OCI-LY7 (cell line): ENCODE measurements around the gene CNOT6L. TPM values are rescaled to one million over a fixed set of nuclear protein-coding genes. Genes with fewer than 3 reads are reported as not detected.

Experiments
- BruUV-seq: library from RNA; stranded (reverse); fragments of 400-500 nt; replicated peaks from 2 replicates; lab custom pipeline; 2021; lab: Mats Ljungman, UMichigan
- CTCF ChIA-PET: fragments of 300-600 bp; sonication (Branson Sonifier 250); formaldehyde crosslinking; loops from one replicate; lab custom pipeline; 2022; ENCODE audit warnings: antibody characterized with exemption; ENCODE audit not compliant: unreplicated experiment; lab: Charles Lee
- POLR2A ChIA-PET: fragments of 300-600 bp; sonication (Branson Sonifier 250); formaldehyde crosslinking; loops from one replicate; lab custom pipeline; 2022; ENCODE audit warnings: antibody characterized with exemption; lab: Charles Lee
- DNase-seq: peaks from one replicate; pipeline ENCODE4 v3.0.0-alpha.2; 2015; ENCODE audit warnings: low spot score
- H2AFZ ChIP-seq: fragments of 200-600 bp; sonication (generic), shearing (Covaris generic); 2 replicates; pipeline ENCODE4 v1.6.1; 2014; ENCODE audit warnings: mild to moderate bottlenecking, antibody characterized with exemption, low read length, moderate library complexity
- H3K27ac ChIP-seq: fragments of 200-600 bp; sonication (generic); 2 replicates; pipeline ENCODE4 v1.5.1; 2014; ENCODE audit warnings: mixed run types, low read depth, mild to moderate bottlenecking, moderate library complexity, low read length, inconsistent platforms; ENCODE audit not compliant: poor library complexity, severe bottlenecking
- H3K36me3 ChIP-seq: fragments of 200-600 bp; sonication (generic); 2 replicates; pipeline ENCODE4 v1.6.1; 2014; ENCODE audit warnings: mild to moderate bottlenecking, antibody characterized with exemption, low read length, moderate library complexity, mixed read lengths; ENCODE audit not compliant: insufficient read depth
- H3K4me1 ChIP-seq: fragments of 200-600 bp; sonication (generic); 2 replicates; pipeline ENCODE4 v1.5.1; 2014; ENCODE audit warnings: mild to moderate bottlenecking, low read length; ENCODE audit not compliant: insufficient read depth, poor library complexity, severe bottlenecking
- H3K4me2 ChIP-seq: fragments of 200-600 bp; sonication (generic); 2 replicates; pipeline ENCODE4 v1.6.1; 2014; ENCODE audit warnings: mild to moderate bottlenecking, low read length
- H3K4me3 ChIP-seq: fragments of 200-600 bp; sonication (generic); 2 replicates; pipeline ENCODE4 v1.5.1; 2014; ENCODE audit warnings: mild to moderate bottlenecking, low read depth, low read length; ENCODE audit not compliant: poor library complexity, severe bottlenecking
- H3K79me2 ChIP-seq: fragments of 200-600 bp; sonication (generic); 2 replicates; pipeline ENCODE4 v1.6.1; 2016; ENCODE audit warnings: low read depth, mild to moderate bottlenecking, low read length, moderate library complexity, mixed read lengths; ENCODE audit not compliant: insufficient read depth
- H3K9me2 ChIP-seq: fragments of 200-600 bp; sonication (generic); 2 replicates; pipeline ENCODE4 v1.6.1; 2016; ENCODE audit warnings: mild to moderate bottlenecking, low read length, mixed read lengths; ENCODE audit not compliant: insufficient read depth
- H3K9me3 ChIP-seq: fragments of 200-600 bp; sonication (generic); 2 replicates; pipeline ENCODE4 v1.6.1; 2014; ENCODE audit warnings: mild to moderate bottlenecking, mixed run types, low read length, mixed read lengths
- H4K20me1 ChIP-seq: fragments of 200-600 bp; sonication (generic); 2 replicates; pipeline ENCODE4 v1.6.1; 2014; ENCODE audit warnings: mild to moderate bottlenecking, antibody characterized with exemption, low read length, moderate library complexity, mixed read lengths; ENCODE audit not compliant: insufficient read depth
- CTCF ChIP-seq: fragments of 200-600 bp; sonication (generic); conservative IDR thresholded peaks from 2 replicates; pipeline ENCODE4 v1.5.1; 2014; ENCODE audit warnings: mild to moderate bottlenecking, antibody characterized with exemption, low read length, moderate library complexity, mixed read lengths
- EZH2phosphoT487 ChIP-seq: fragments of 200-600 bp; sonication (generic); IDR thresholded peaks from 2 replicates; pipeline ENCODE4 v1.6.1; 2018; ENCODE audit warnings: low read depth, borderline replicate concordance, mild to moderate bottlenecking, mixed run types, antibody characterized with exemption, low read length, moderate library complexity, mixed read lengths
- intact Hi-C: fragments of 100-400 bp; cut with micrococcal nuclease; formaldehyde crosslinking; loops from one replicate; pipeline ENCODE4 v1.10.0; 2022; ENCODE audit not compliant: unreplicated experiment
- total RNA-seq, 2 experiments: library from RNA; depleted of rRNA in 1 of 2; stranded (reverse); fragments of >200 nt in 1 of 2; shearing (Covaris generic) in 1 of 2; gene quantifications; 2 replicates each; pipeline ENCODE4 v1.2.3, GENCODE V29; 2014 to 2022

Gene CNOT6L
- total RNA-seq, 2 experiments from 2014 or later = 21.4 to 112 TPM

DNA sequence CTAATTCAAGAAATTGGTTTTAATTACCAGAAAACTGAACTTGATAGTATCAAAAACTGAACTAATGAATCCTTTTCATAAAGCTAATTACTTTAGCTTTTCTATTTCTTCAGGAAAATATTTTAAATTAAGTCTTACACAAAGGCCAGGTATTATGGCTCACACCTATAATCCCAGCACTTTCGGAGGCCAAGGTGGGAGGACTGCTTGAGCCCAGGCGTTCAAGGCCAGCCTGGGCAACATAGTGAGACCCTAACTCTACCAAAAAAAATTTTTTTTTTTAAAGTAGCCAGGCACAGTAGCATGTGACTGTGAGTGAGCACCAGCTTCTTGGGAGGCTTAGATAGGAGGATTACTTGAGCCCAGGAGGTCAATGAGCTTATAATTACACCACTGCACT lies 19.1 kb downstream of the CNOT6L start:
- Histone ChIP-seq H3K4me2 (no peak overlapping the region), H3K27ac (no peak overlapping the region), H3K4me1 (peaks cover 25% of the 10 kb centered on the region), H3K4me3 (no peak overlapping the region), H3K9me2 (no peaks in the 10 kb centered on the region), H4K20me1 (peaks cover 27% of the 10 kb centered on the region), H3K9me3 (peaks cover 23% of the 10 kb centered on the region; the same call in 1 of the 2 replicates), H3K36me3 (peaks cover 59% of the 10 kb centered on the region), H2AFZ (no peak overlapping the region), H3K79me2 (peaks cover 100% of the 10 kb centered on the region)
- ChIA-PET CTCF (no interaction called here), POLR2A (interaction anchor here (1.0 to 3.7 kb wide), 8 partner anchors 9 to 94 kb away, joined by 4 to 30 read pairs (median 5); no protein-coding TSS in a partner anchor)
- intact Hi-C loops = no loop called here
- no peak for DNase-seq
- no peak for TF ChIP-seq EZH2phosphoT487
- TF ChIP-seq CTCF = no peak
- BruUV-seq = no TSS peak

DNA sequence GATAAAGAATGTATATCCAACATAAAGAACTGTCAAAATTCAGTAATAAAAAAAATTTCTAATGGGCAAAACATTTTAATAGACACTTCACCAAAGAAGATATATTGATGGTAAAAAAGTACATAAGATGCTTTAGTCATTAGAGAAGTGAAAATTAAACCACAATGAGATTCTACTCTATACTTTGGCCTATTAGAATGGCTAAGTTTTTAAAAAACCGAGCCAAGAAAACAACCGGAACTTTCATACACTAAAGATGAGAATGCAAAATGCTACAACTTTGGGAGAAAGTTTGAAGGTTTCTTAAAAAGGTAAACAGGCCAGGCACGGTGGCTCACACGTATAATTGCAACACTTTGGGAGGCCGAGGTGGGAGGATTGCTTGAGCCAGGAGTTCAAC lies 20.8 kb downstream of the CNOT6L start:
- intact Hi-C loops = no loop called here
- Histone ChIP-seq H3K9me3 (peaks cover 23% of the 10 kb centered on the region; the same call in 1 of the 2 replicates), H3K9me2 (no peaks in the 10 kb centered on the region), H4K20me1 (peaks cover 21% of the 10 kb centered on the region), H3K36me3 (peaks cover 55% of the 10 kb centered on the region), H3K4me2 (no peak overlapping the region), H3K79me2 (peaks cover 100% of the 10 kb centered on the region), H3K27ac (no peak overlapping the region), H3K4me1 (peaks cover 25% of the 10 kb centered on the region), H2AFZ (no peak overlapping the region), H3K4me3 (no peak overlapping the region)
- no peak for DNase-seq
- ChIA-PET POLR2A (interaction anchor here (1.1 to 3.7 kb wide), 3 partner anchors 11 to 22 kb away, joined by 3 to 30 read pairs (median 5); no protein-coding TSS in a partner anchor), CTCF (no interaction called here)
- no peak for TF ChIP-seq CTCF
- no peak for TF ChIP-seq EZH2phosphoT487
- BruUV-seq = no TSS peak

DNA sequence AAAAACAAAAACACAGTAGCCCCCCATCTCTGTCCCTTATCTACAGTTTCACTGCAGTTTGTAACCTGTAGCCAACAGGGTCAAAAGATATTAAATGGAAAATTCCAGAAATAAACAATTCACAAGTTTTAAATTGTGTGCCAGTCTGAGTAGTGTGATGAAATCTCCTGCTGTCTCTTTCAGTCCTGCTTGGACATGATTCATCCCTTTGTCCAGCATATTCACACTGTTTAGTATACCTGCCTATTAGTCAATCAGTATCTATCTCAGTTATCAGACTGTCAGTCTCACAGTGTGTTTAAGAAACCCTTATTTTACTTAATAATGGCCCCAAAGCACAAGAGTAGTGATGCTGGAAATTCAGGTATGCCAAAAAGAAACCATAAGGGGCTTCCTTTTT lies 21.9 kb downstream of the CNOT6L start:
- ChIA-PET CTCF (no interaction called here), POLR2A (no interaction called here)
- H3K79me2 ChIP-seq = peaks cover 100% of the 10 kb centered on the region
- TF ChIP-seq CTCF (no peak), EZH2phosphoT487 (no peak)
- H2AFZ ChIP-seq = no peak overlapping the region
- H3K9me2 ChIP-seq = no peaks in the 10 kb centered on the region
- peaks cover 23% of the 10 kb centered on the region; the same call in 1 of the 2 replicates for H3K9me3 ChIP-seq
- no peak overlapping the region for H3K27ac ChIP-seq
- no peak for DNase-seq
- H3K4me3 ChIP-seq = no peak overlapping the region
- H3K4me2 ChIP-seq = no peak overlapping the region
- H4K20me1 ChIP-seq = peaks cover 13% of the 10 kb centered on the region
- BruUV-seq = no TSS peak
- peaks cover 53% of the 10 kb centered on the region for H3K36me3 ChIP-seq
- peaks cover 19% of the 10 kb centered on the region for H3K4me1 ChIP-seq
- intact Hi-C loops = no loop called here
